H1 (cell line): ENCODE measurements around the gene DNAJB1. TPM values are rescaled to one million over a fixed set of nuclear protein-coding genes. Genes with fewer than 3 reads are reported as not detected.

Experiments used
- CTCF ChIA-PET: fragments of 300-600 bp; sonication (Branson Sonifier 250); formaldehyde crosslinking; loops from one replicate; lab custom pipeline; 2021; ENCODE audit not compliant: partially characterized antibody; lab: Charles Lee
- POLR2A ChIA-PET: fragments of 300-600 bp; sonication (Branson Sonifier 250); formaldehyde crosslinking; loops from one replicate; lab custom pipeline; 2021; ENCODE audit warnings: inconsistent platforms; ENCODE audit not compliant: partially characterized antibody; lab: Charles Lee
- DNase-seq, 2 experiments: peaks; one replicate each; pipeline versions ENCODE4 v3.0.0 to v3.0.0-alpha.2; 2010 to 2022; ENCODE audit warnings: low spot score in 2 of 2, low read depth in 1 of 2, mixed read lengths in 1 of 2
- FAIRE-seq: peaks from 2 replicates; lab custom pipeline; 2011; peaks lifted over from hg19 to GRCh38; lab: Jason Lieb, UNC
- H2AFZ ChIP-seq: 2 replicates; pipeline ENCODE4 v1.8.1; 2012; ENCODE audit warnings: low read length, inconsistent platforms
- H2AK5ac ChIP-seq: 2 replicates; pipeline ENCODE4 v1.6.1; 2013; ENCODE audit warnings: low read depth, low read length
- H2BK120ac ChIP-seq: replicated peaks from 2 replicates; pipeline ENCODE3; 2013; ENCODE audit warnings: low read depth, low read length, inconsistent platforms
- H2BK12ac ChIP-seq: 2 replicates; pipeline ENCODE4 v1.6.1; 2013; ENCODE audit warnings: low read depth, low read length
- H2BK15ac ChIP-seq: 2 replicates; pipeline ENCODE4 v1.6.1; 2013; ENCODE audit warnings: low read length
- H2BK20ac ChIP-seq: 2 replicates; pipeline ENCODE4 v1.6.1; 2013; ENCODE audit warnings: low read length
- H2BK5ac ChIP-seq: 2 replicates; pipeline ENCODE4 v1.6.1; 2013; ENCODE audit warnings: low read depth, low read length
- H3K14ac ChIP-seq: 2 replicates; pipeline ENCODE4 v1.6.1; 2013; ENCODE audit warnings: inconsistent platforms; ENCODE audit not compliant: insufficient read length
- H3K18ac ChIP-seq: 2 replicates; pipeline ENCODE4 v1.6.1; 2013; ENCODE audit warnings: low read length; ENCODE audit errors: extremely low read depth
- H3K23ac ChIP-seq: 2 replicates; pipeline ENCODE4 v1.6.1; 2013; ENCODE audit warnings: inconsistent platforms; ENCODE audit not compliant: insufficient read length
- H3K23me2 ChIP-seq: 2 replicates; pipeline ENCODE4 v1.6.1; 2013; ENCODE audit warnings: low read depth, low read length
- H3K27ac ChIP-seq: 2 replicates; pipeline ENCODE4 v1.6.1; 2011; ENCODE audit warnings: low read depth, low read length, inconsistent platforms
- H3K27me3 ChIP-seq, 4 experiments: replicated peaks in 1 of 4; 1 replicate in 1 of 4; 2 replicates in 3 of 4; pipeline versions ENCODE4 v1.6.1 to v1.8.1; 2011 to 2013; ENCODE audit warnings: low read length in 3 of 4, mild to moderate bottlenecking in 3 of 4, inconsistent platforms in 2 of 4, mixed read lengths in 2 of 4, moderate library complexity in 1 of 4; ENCODE audit not compliant: control insufficient read depth in 3 of 4, insufficient read depth in 3 of 4; ENCODE audit errors: extremely low read depth in 1 of 4
- H3K36me3 ChIP-seq, 4 experiments: 2 replicates each; pipeline versions ENCODE4 v1.6.1 to v1.8.1; 2011 to 2013; ENCODE audit warnings: mild to moderate bottlenecking in 4 of 4, low read length in 3 of 4, moderate library complexity in 2 of 4, control low read depth in 1 of 4, inconsistent platforms in 1 of 4; ENCODE audit not compliant: insufficient read depth in 4 of 4, control insufficient read depth in 2 of 4
- H3K4ac ChIP-seq: replicated peaks from 2 replicates; pipeline ENCODE3; 2013; ENCODE audit warnings: low read length, low read depth, mixed read lengths, inconsistent platforms; ENCODE audit not compliant: insufficient read length
- H3K4me1 ChIP-seq, 4 experiments: replicated peaks in 1 of 4; 1 replicate in 1 of 4; 2 replicates in 3 of 4; pipeline versions ENCODE4 v1.6.1 to v1.8.1; 2011 to 2013; ENCODE audit warnings: low read length in 3 of 4, inconsistent platforms in 2 of 4, mixed read lengths in 1 of 4; ENCODE audit not compliant: insufficient read depth in 4 of 4, control insufficient read depth in 3 of 4
- H3K4me2 ChIP-seq, 2 experiments: 2 replicates each; pipeline versions ENCODE4 v1.6.1 to v1.8.1; 2011 to 2013; ENCODE audit warnings: low read depth in 2 of 2, low read length in 2 of 2, control low read depth in 1 of 2, inconsistent platforms in 1 of 2, mild to moderate bottlenecking in 1 of 2; ENCODE audit not compliant: insufficient read depth in 1 of 2
- H3K4me3 ChIP-seq, 4 experiments: fragments of 200-600, 300-600 bp in 1 of 4; sonication (generic), shearing (Covaris generic), sonication (Bioruptor Twin) in 1 of 4; 2 replicates each; pipeline versions ENCODE4 v1.5.1 to v1.8.1; 2011 to 2016; ENCODE audit warnings: low read length in 4 of 4, low read depth in 3 of 4, control low read depth in 2 of 4, inconsistent platforms in 2 of 4, mild to moderate bottlenecking in 2 of 4, mixed read lengths in 1 of 4, moderate library complexity in 1 of 4; ENCODE audit not compliant: insufficient read depth in 2 of 4; ENCODE audit errors: extremely low read depth in 1 of 4
- H3K56ac ChIP-seq: replicated peaks from 2 replicates; pipeline ENCODE3; 2013; ENCODE audit warnings: low read depth, mild to moderate bottlenecking, mixed read lengths, low read length, inconsistent platforms; ENCODE audit not compliant: insufficient read length
- H3K79me1 ChIP-seq: 2 replicates; pipeline ENCODE4 v1.6.1; 2013; ENCODE audit warnings: low read depth, low read length, control low read depth
- H3K79me2 ChIP-seq, 2 experiments: 2 replicates each; pipeline versions ENCODE4 v1.6.1 to v1.8.1; 2012 to 2013; ENCODE audit warnings: low read length in 2 of 2, mild to moderate bottlenecking in 2 of 2, inconsistent platforms in 1 of 2; ENCODE audit not compliant: insufficient read depth in 2 of 2, control insufficient read depth in 1 of 2
- H3K9ac ChIP-seq, 4 experiments: replicated peaks in 1 of 4; 1 replicate in 1 of 4; 2 replicates in 3 of 4; pipeline versions ENCODE4 v1.6.1 to v1.8.1; 2011 to 2013; ENCODE audit warnings: low read depth in 3 of 4, low read length in 3 of 4, control low read depth in 2 of 4, mild to moderate bottlenecking in 2 of 4, moderate library complexity in 2 of 4, inconsistent platforms in 1 of 4; ENCODE audit errors: extremely low read depth in 1 of 4
- H3K9me3 ChIP-seq, 2 experiments: 2 replicates each; pipeline versions ENCODE4 v1.6.1 to v1.8.1; 2012 to 2013; ENCODE audit warnings: mild to moderate bottlenecking in 2 of 2, moderate library complexity in 2 of 2, control low read depth in 1 of 2, inconsistent platforms in 1 of 2, low read depth in 1 of 2, low read length in 1 of 2, mixed read lengths in 1 of 2; ENCODE audit not compliant: insufficient read depth in 2 of 2
- H4K20me1 ChIP-seq, 2 experiments: replicated peaks in 1 of 2; 2 replicates each; pipeline versions ENCODE3 to v1.8.1; 2011 to 2013; ENCODE audit warnings: inconsistent platforms in 2 of 2, low read length in 2 of 2, mild to moderate bottlenecking in 1 of 2; ENCODE audit not compliant: insufficient read depth in 2 of 2, control insufficient read depth in 1 of 2
- H4K5ac ChIP-seq: 2 replicates; pipeline ENCODE4 v1.6.1; 2013; ENCODE audit warnings: low read length, low read depth, mixed read lengths, inconsistent platforms; ENCODE audit not compliant: insufficient read length
- H4K8ac ChIP-seq: 2 replicates; pipeline ENCODE4 v1.8.0; 2013; ENCODE audit warnings: mild to moderate bottlenecking, moderate library complexity, low read length, inconsistent platforms; ENCODE audit not compliant: insufficient read depth; ENCODE audit errors: extremely low read depth
- H4K91ac ChIP-seq: replicated peaks from 2 replicates; pipeline ENCODE3; 2013; ENCODE audit warnings: low read length, mixed read lengths, inconsistent platforms; ENCODE audit not compliant: insufficient read length
- EGR1 ChIP-seq: IDR thresholded peaks from 2 replicates; pipeline ENCODE4 v1.6.1; 2011; ENCODE audit warnings: low read depth, low read length, borderline replicate concordance
- JUN ChIP-seq: IDR thresholded peaks from 2 replicates; pipeline ENCODE4 v1.6.1; 2011; ENCODE audit warnings: low read depth, mild to moderate bottlenecking, improper control_type of control experiment, low read length
- RNF2 ChIP-seq: fragments of 200-900, 300-1000 bp; sonication (generic); IDR thresholded peaks from 2 replicates; pipeline ENCODE4 v1.7.1; 2016; ENCODE audit warnings: borderline replicate concordance, low read depth, mild to moderate bottlenecking, antibody characterized with exemption, low read length; ENCODE audit not compliant: poor library complexity, severe bottlenecking; ENCODE audit errors: missing control alignments
- WGBS, 2 experiments: shearing (Covaris generic) in 1 of 2; methylation state at CpG; one replicate each; pipeline versions ENCODE4 v1.1.6 to v1.1.7; 2013 to 2015; ENCODE audit warnings: low lambda C conversion rate in 2 of 2, mixed read lengths in 2 of 2, inconsistent platforms in 1 of 2, low coverage in 1 of 2, missing lambda C conversion rate in 1 of 2; ENCODE audit not compliant: insufficient replicate concordance in 2 of 2, insufficient coverage in 1 of 2, insufficient read length in 1 of 2; ENCODE audit errors: extremely low coverage in 1 of 2, missing lambda C conversion rate in 1 of 2; 5-methylcytosine and 5-hydroxymethylcytosine counted together
- polyA plus RNA-seq, 7 experiments: library from polyadenylated mRNA; depleted of rRNA in 3 of 7; stranded (reverse) in 5 of 7; unstranded in 2 of 7; fragments of >200 nt in 5 of 7; fragments of 200-250 nt in 2 of 7; gene quantifications; 1 replicate in 5 of 7; 2 replicates in 1 of 7; 4 replicates in 1 of 7; pipeline versions ENCODE4 v1.2.1 to v1.2.3, GENCODE V29; 2011 to 2013; ENCODE audit warnings: missing spikeins in 2 of 7, mixed read lengths in 2 of 7
- total RNA-seq: library from RNA; stranded (reverse); fragmentation: NEBNext Ultra II Directional; extraction: Animal tissue kit (Norgen Biotek cat#: 25700); gene quantifications from 2 replicates; pipeline ENCODE4 v1.2.1, GENCODE V29; 2021

DNAJB1 gene
- total and polyA plus RNA-seq, 2 of the 8 experiments (the other 6 are each of a cell fraction or from before 2014, with no cell fraction given): 62.9 to 64.3 TPM

GRCh38 chr19:14494411-14494810, 23.8 kb downstream of the DNAJB1 start:
- peaks cover 3% of the 10 kb centered on the region for H3K79me1 ChIP-seq
- peaks cover 0 to 10% of the 10 kb centered on the region in 2 experiments for H4K20me1 ChIP-seq
- peaks cover 0 to 11% of the 10 kb centered on the region in 2 experiments; a peak in 2 of 4 replicates for H3K79me2 ChIP-seq
- no peak overlapping the region for H2AK5ac ChIP-seq
- FAIRE-seq: no peak
- 87% methylated on average over 4 of the region's 4 CpGs; no CpG with 5 or more reads in 1 of the 2 experiments for WGBS, 2 experiments
- no peak overlapping the region for H3K9ac ChIP-seq
- ChIA-PET POLR2A (interaction anchor here (1.2 to 6.0 kb wide), 2 partner anchors 12 to 23 kb away, joined by 5 to 45 read pairs; partner anchors contain the start of gene DNAJB1), CTCF (interaction anchor here (3.8 to 6.4 kb wide), 2 partner anchors 14 to 15 kb away, joined by 24 to 34 read pairs; no protein-coding TSS in a partner anchor)
- no peak overlapping the region for H2AFZ ChIP-seq
- peak overlapping the region; percentile 35; the same call in 1 of the 2 replicates for H4K8ac ChIP-seq
- H3K4me3 ChIP-seq: peak overlapping the region in 2 of 4 experiments; percentile 7 to 80; a peak in 3 of 8 replicates
- peaks cover 0 to 13% (median 6%) of the 10 kb centered on the region in 4 experiments; a peak in 5 of 7 replicates for H3K4me1 ChIP-seq
- H3K4ac ChIP-seq: no peak overlapping the region
- no peak overlapping the region for H4K91ac ChIP-seq
- H4K5ac ChIP-seq: no peak overlapping the region
- no peaks in the 10 kb centered on the region for H3K9me3 ChIP-seq
- no peak overlapping the region for H3K56ac ChIP-seq
- no peak overlapping the region for H3K23ac ChIP-seq
- H2BK20ac ChIP-seq: no peak overlapping the region
- H2BK12ac ChIP-seq: no peak overlapping the region
- no peak overlapping the region for H3K14ac ChIP-seq
- no peaks in the 10 kb centered on the region for H3K27me3 ChIP-seq
- H2BK5ac ChIP-seq: no peak overlapping the region
- peak overlapping the region; percentile 75 to 77; a peak in 3 of 4 replicates for H3K4me2 ChIP-seq
- no peak overlapping the region for H2BK15ac ChIP-seq
- peaks cover 7% of the 10 kb centered on the region; the same call in 1 of the 2 replicates for H3K23me2 ChIP-seq
- H3K36me3 ChIP-seq: peaks cover 0 to 3% (median 0%) of the 10 kb centered on the region in 4 experiments; a peak in 4 of 8 replicates
- no peak overlapping the region for H2BK120ac ChIP-seq
- no peak for DNase-seq
- no peak overlapping the region for H3K18ac ChIP-seq
- H3K27ac ChIP-seq: no peak overlapping the region
- TF ChIP-seq EGR1: no peak
- no peak for TF ChIP-seq JUN
- TF ChIP-seq RNF2: no peak
